ENCODE results near the gene JAZF1.

Gene JAZF1

GRCh38 chr7:27883696-27884095 lies 296.9 kb downstream of the JAZF1 start:
- no peak for TF ChIP-seq EZH2phosphoT487 (IDR thresholded peaks at IDR 0.05; ENCODE audit: low read length)
- TF ChIP-seq CTCF (IDR thresholded peaks at IDR 0.05; ENCODE audit: low read length), result no peak
- no peak for TF ChIP-seq EZH2 (optimal IDR thresholded peaks at IDR 0.05; ENCODE audit: low read depth, low read length)
- no peaks in the 10 kb centered on the region for H3K9me2 ChIP-seq (replicated peaks; ENCODE audit: insufficient read depth, low read length)
- no peak for DNase-seq

GRCh38 chr7:27876756-27877155 lies 303.8 kb downstream of the JAZF1 start:
- Histone ChIP-seq H3K9me2 (replicated peaks; ENCODE audit: insufficient read depth, low read length) (no peaks in the 10 kb centered on the region), H3K27me3 (replicated peaks; ENCODE audit: insufficient read depth, low read length) (no peaks in the 10 kb centered on the region), H3K36me3 (replicated peaks; ENCODE audit: insufficient read depth, low read length) (no peaks in the 10 kb centered on the region), H3K4me2 (ENCODE audit: low read depth, low read length) (no peak overlapping the region), H3K4me1 (ENCODE audit: low read length) (no peaks in the 10 kb centered on the region), H3F3A (ENCODE audit: insufficient read depth, low read length) (no peaks in the 10 kb centered on the region), H3K9me3 (replicated peaks; ENCODE audit: insufficient read depth, low read length) (no peaks in the 10 kb centered on the region), H3K27ac (ENCODE audit: low read length) (no peak overlapping the region), H2AFZ (ENCODE audit: low read length) (no peak overlapping the region), H3K9ac (ENCODE audit: low read length) (no peak overlapping the region), H4K20me1 (ENCODE audit: insufficient read depth, low read length) (no peaks in the 10 kb centered on the region), H3K4me3 (ENCODE audit: low read length) (no peak overlapping the region), H3K79me2 (ENCODE audit: low read length) (no peaks in the 10 kb centered on the region)
- no peak for DNase-seq
- no peak for TF ChIP-seq EZH2 (optimal IDR thresholded peaks at IDR 0.05; ENCODE audit: low read depth, low read length)

More at GRCh38 chr7:27883696-27884095, 296.9 kb downstream of the JAZF1 start:
- Histone ChIP-seq H4K20me1 (ENCODE audit: insufficient read depth, low read length) (no peaks in the 10 kb centered on the region), H3K9me3 (replicated peaks; ENCODE audit: insufficient read depth, low read length) (no peaks in the 10 kb centered on the region), H3K79me2 (ENCODE audit: low read length) (no peaks in the 10 kb centered on the region), H3F3A (ENCODE audit: insufficient read depth, low read length) (no peaks in the 10 kb centered on the region), H2AFZ (ENCODE audit: low read length) (no peak overlapping the region), H3K9ac (ENCODE audit: low read length) (no peak overlapping the region), H3K27me3 (replicated peaks; ENCODE audit: insufficient read depth, low read length) (no peaks in the 10 kb centered on the region), H3K36me3 (replicated peaks; ENCODE audit: insufficient read depth, low read length) (no peaks in the 10 kb centered on the region), H3K4me2 (ENCODE audit: low read depth, low read length) (no peak overlapping the region), H3K27ac (ENCODE audit: low read length) (no peak overlapping the region), H3K4me3 (ENCODE audit: low read length) (no peak overlapping the region), H3K4me1 (ENCODE audit: low read length) (no peaks in the 10 kb centered on the region)

GRCh38 chr7:27875832-27876231 lies 304.8 kb downstream of the JAZF1 start:
- no peaks in the 10 kb centered on the region for H4K20me1 ChIP-seq (ENCODE audit: insufficient read depth, low read length)
- no peak overlapping the region for H3K4me3 ChIP-seq (ENCODE audit: low read length)
- no peak overlapping the region for H3K9ac ChIP-seq (ENCODE audit: low read length)
- no peaks in the 10 kb centered on the region for H3K9me3 ChIP-seq (replicated peaks; ENCODE audit: insufficient read depth, low read length)
- H3K4me1 ChIP-seq (ENCODE audit: low read length), result no peaks in the 10 kb centered on the region
- H3K36me3 ChIP-seq (replicated peaks; ENCODE audit: insufficient read depth, low read length), result no peaks in the 10 kb centered on the region
- H2AFZ ChIP-seq (ENCODE audit: low read length), result no peak overlapping the region
- H3F3A ChIP-seq (ENCODE audit: insufficient read depth, low read length), result no peaks in the 10 kb centered on the region
- H3K79me2 ChIP-seq (ENCODE audit: low read length), result no peaks in the 10 kb centered on the region
- TF ChIP-seq CTCF (IDR thresholded peaks at IDR 0.05; ENCODE audit: low read length) (no peak), EZH2 (optimal IDR thresholded peaks at IDR 0.05; ENCODE audit: low read depth, low read length) (no peak)
- no peaks in the 10 kb centered on the region for H3K9me2 ChIP-seq (replicated peaks; ENCODE audit: insufficient read depth, low read length)
- no peak for DNase-seq
- H3K4me2 ChIP-seq (ENCODE audit: low read depth, low read length), result no peak overlapping the region
- no peaks in the 10 kb centered on the region for H3K27me3 ChIP-seq (replicated peaks; ENCODE audit: insufficient read depth, low read length)
- no peak overlapping the region for H3K27ac ChIP-seq (ENCODE audit: low read length)

GRCh38 chr7:27875061-27875460 lies 305.5 kb downstream of the JAZF1 start:
- Histone ChIP-seq H3K27me3 (replicated peaks; ENCODE audit: insufficient read depth, low read length) (no peaks in the 10 kb centered on the region), H3K9ac (ENCODE audit: low read length) (no peak overlapping the region), H4K20me1 (ENCODE audit: insufficient read depth, low read length) (no peaks in the 10 kb centered on the region), H2AFZ (ENCODE audit: low read length) (no peak overlapping the region), H3K36me3 (replicated peaks; ENCODE audit: insufficient read depth, low read length) (no peaks in the 10 kb centered on the region), H3K4me1 (ENCODE audit: low read length) (no peaks in the 10 kb centered on the region), H3K4me3 (ENCODE audit: low read length) (no peak overlapping the region), H3K9me2 (replicated peaks; ENCODE audit: insufficient read depth, low read length) (no peaks in the 10 kb centered on the region), H3K79me2 (ENCODE audit: low read length) (no peaks in the 10 kb centered on the region), H3K4me2 (ENCODE audit: low read depth, low read length) (no peak overlapping the region), H3F3A (ENCODE audit: insufficient read depth, low read length) (no peaks in the 10 kb centered on the region), H3K27ac (ENCODE audit: low read length) (no peak overlapping the region), H3K9me3 (replicated peaks; ENCODE audit: insufficient read depth, low read length) (no peaks in the 10 kb centered on the region)
- TF ChIP-seq CTCF (IDR thresholded peaks at IDR 0.05; ENCODE audit: low read length), result no peak
- no peak for TF ChIP-seq EZH2phosphoT487 (IDR thresholded peaks at IDR 0.05; ENCODE audit: low read length)
- no peak for TF ChIP-seq EZH2 (optimal IDR thresholded peaks at IDR 0.05; ENCODE audit: low read depth, low read length)
- no peak for DNase-seq

All from MM.1S (cell line).